CD4-positive, alpha-beta T cell treated with Interferon alpha-2 for 1 hour (primary cell): ENCODE measurements around the gene CAMK1G.
A peak's percentile ranks its signal among the peaks of the same experiment; 100 is the strongest.

Source experiments
- DNase-seq, 2 donors: peaks; one replicate each; pipeline ENCODE4 v3.0.0-alpha.2; 2020 to 2022

Gene CAMK1G

GRCh38 chr1:209601809-209602657 is 18.5 kb downstream of the CAMK1G start:
- peak; percentile 39 to 53 for DNase-seq

- DNase-seq: no peak
Observed at GRCh38 chr1:209603877-209604276, 20.4 kb downstream of the CAMK1G start.

- peak in 1 of 2 donors; percentile 28 for DNase-seq
Observed at GRCh38 chr1:209607102-209607794, 23.7 kb downstream of the CAMK1G start.

- no peak for DNase-seq
Observed at GRCh38 chr1:209607795-209608178, 24.3 kb downstream of the CAMK1G start.

GRCh38 chr1:209609041-209609790 is 25.7 kb downstream of the CAMK1G start:
- no peak for DNase-seq

GRCh38 chr1:209609791-209610630 is 26.5 kb downstream of the CAMK1G start:
- no peak for DNase-seq

GRCh38 chr1:209610631-209610905 is 27.1 kb downstream of the CAMK1G start:
- DNase-seq: no peak

GRCh38 chr1:209611771-209612570 is 28.5 kb downstream of the CAMK1G start:
- peak in 1 of 2 donors; percentile 8 for DNase-seq

GRCh38 chr1:209612646-209613399 is 29.3 kb downstream of the CAMK1G start:
- no peak for DNase-seq

GRCh38 chr1:209613400-209614150 is 30.1 kb downstream of the CAMK1G start:
- no peak for DNase-seq

GRCh38 chr1:209614151-209614420 is 30.6 kb downstream of the CAMK1G start:
- no peak for DNase-seq

- DNase-seq: no peak
Observed at GRCh38 chr1:209614906-209615305, 31.4 kb downstream of the CAMK1G start.

- DNase-seq: no peak
Observed at GRCh38 chr1:209616366-209617046, 33.0 kb downstream of the CAMK1G start.

- DNase-seq: no peak
Observed at GRCh38 chr1:209617047-209617673, 33.6 kb downstream of the CAMK1G start.

GRCh38 chr1:209617755-209618154 is 34.2 kb downstream of the CAMK1G start:
- DNase-seq: no peak

GRCh38 chr1:209618291-209618690 is 34.8 kb downstream of the CAMK1G start:
- DNase-seq: no peak

GRCh38 chr1:209618756-209619420 is 35.4 kb downstream of the CAMK1G start:
- DNase-seq: peak in 1 of 2 donors; percentile 16

- DNase-seq: no peak
Observed at GRCh38 chr1:209619696-209620486, 36.4 kb downstream of the CAMK1G start.
